CD14-positive monocyte (primary cell): ENCODE measurements around the gene EGLN1. TPM values are rescaled to one million over a fixed set of nuclear protein-coding genes. Genes with fewer than 3 reads are reported as not detected.
"Not testable (repeated sequence)": the region's sequence is repeated elsewhere in the genome, so short reads cannot be mapped to it uniquely, and the experiment has no call there.

Experiments
- DNase-seq, 3 donors: peaks; one replicate each; pipeline ENCODE4 v3.0.0-alpha.2; 2011 to 2022
- H2AFZ ChIP-seq: 2 replicates; pipeline ENCODE4 v1.6.0; 2012; ENCODE audit warnings: mild to moderate bottlenecking, low read depth, low read length, inconsistent platforms; ENCODE audit not compliant: insufficient read depth, poor library complexity, severe bottlenecking
- H3K27ac ChIP-seq, 2 donors: 1 replicate in 1 of 2; 2 replicates in 1 of 2; pipeline ENCODE4 v1.5.1; 2012 to 2013; ENCODE audit warnings: low read length in 2 of 2, control low read depth in 1 of 2, inconsistent platforms in 1 of 2, low read depth in 1 of 2, mild to moderate bottlenecking in 1 of 2
- H3K27me3 ChIP-seq, 2 donors: one replicate each; pipeline versions ENCODE4 v1.6.0 to v1.6.1; 2011 to 2013; ENCODE audit warnings: low read length in 2 of 2; ENCODE audit not compliant: control insufficient read depth in 2 of 2, insufficient read depth in 2 of 2
- H3K36me3 ChIP-seq, 2 donors: replicated peaks in 1 of 2; 1 replicate in 1 of 2; 2 replicates in 1 of 2; pipeline versions ENCODE4 v1.5.1 to v1.6.1; 2012 to 2013; ENCODE audit warnings: low read length in 2 of 2, control low read depth in 1 of 2, inconsistent platforms in 1 of 2, mild to moderate bottlenecking in 1 of 2; ENCODE audit not compliant: insufficient read depth in 2 of 2, control insufficient read depth in 1 of 2
- H3K4me1 ChIP-seq, 2 donors: 1 replicate in 1 of 2; 2 replicates in 1 of 2; pipeline versions ENCODE4 v1.5.1 to v1.6.1; 2012 to 2013; ENCODE audit warnings: low read length in 2 of 2, control low read depth in 1 of 2, inconsistent platforms in 1 of 2, mild to moderate bottlenecking in 1 of 2, moderate library complexity in 1 of 2; ENCODE audit not compliant: insufficient read depth in 2 of 2, control insufficient read depth in 1 of 2
- H3K4me2 ChIP-seq: replicated peaks from 2 replicates; pipeline ENCODE3; 2012; ENCODE audit warnings: low read length, moderate library complexity, mild to moderate bottlenecking; ENCODE audit not compliant: poor library complexity, severe bottlenecking; ENCODE audit errors: extremely low read depth
- H3K4me3 ChIP-seq, 3 experiments: fragments of 200-600 bp in 1 of 3; sonication (generic) in 1 of 3; replicated peaks in 1 of 3; 1 replicate in 2 of 3; 2 replicates in 1 of 3; pipeline ENCODE4 v1.5.1; 2011 to 2013; ENCODE audit warnings: low read length in 3 of 3, mild to moderate bottlenecking in 3 of 3, control low read depth in 2 of 3, low read depth in 2 of 3, inconsistent platforms in 1 of 3, moderate library complexity in 1 of 3
- H3K79me2 ChIP-seq: 2 replicates; pipeline ENCODE4 v1.6.0; 2012; ENCODE audit warnings: mild to moderate bottlenecking, control low read depth, inconsistent platforms, low read length, moderate library complexity; ENCODE audit not compliant: insufficient read depth
- H3K9ac ChIP-seq: 2 replicates; pipeline ENCODE4 v1.6.0; 2017; ENCODE audit warnings: low read length, mild to moderate bottlenecking; ENCODE audit not compliant: insufficient read depth, poor library complexity, severe bottlenecking
- H3K9me3 ChIP-seq, 2 donors: replicated peaks in 1 of 2; 1 replicate in 1 of 2; 2 replicates in 1 of 2; pipeline versions ENCODE4 v1.5.1 to v1.6.1; 2012 to 2013; ENCODE audit warnings: low read length in 2 of 2, control low read depth in 1 of 2; ENCODE audit not compliant: control insufficient read depth in 1 of 2, insufficient read depth in 1 of 2
- H4K20me1 ChIP-seq: 2 replicates; pipeline ENCODE4 v1.6.0; 2012; ENCODE audit warnings: mild to moderate bottlenecking, low read length, control low read depth, moderate library complexity; ENCODE audit not compliant: insufficient read depth
- H3K27ac Mint-ChIP-seq, 7 donors: one replicate each; pipeline ENCODE4 v1.8.0; 2020; ENCODE audit warnings: mild to moderate bottlenecking in 7 of 7, mixed read lengths in 7 of 7, moderate library complexity in 6 of 7, inconsistent platforms in 2 of 7
- H3K27me3 Mint-ChIP-seq, 3 donors: one replicate each; pipeline ENCODE4 v1.8.0; 2021 to 2022; ENCODE audit warnings: low read depth in 3 of 3, mild to moderate bottlenecking in 3 of 3, mixed read lengths in 3 of 3, moderate library complexity in 3 of 3, inconsistent platforms in 1 of 3
- H3K36me3 Mint-ChIP-seq, 2 donors: one replicate each; pipeline ENCODE4 v1.8.0; 2020; ENCODE audit warnings: mixed read lengths in 2 of 2, inconsistent platforms in 1 of 2, mild to moderate bottlenecking in 1 of 2
- H3K4me1 Mint-ChIP-seq: one replicate; pipeline ENCODE4 v1.8.0; 2020; ENCODE audit warnings: mild to moderate bottlenecking, mixed read lengths
- H3K4me3 Mint-ChIP-seq, 2 donors: one replicate each; pipeline ENCODE4 v1.8.0; 2020; ENCODE audit warnings: mild to moderate bottlenecking in 2 of 2, mixed read lengths in 2 of 2, moderate library complexity in 1 of 2
- H3K9me3 Mint-ChIP-seq, 7 donors: one replicate each; pipeline ENCODE4 v1.8.0; 2020 to 2022; ENCODE audit warnings: mixed read lengths in 7 of 7, mild to moderate bottlenecking in 6 of 7, moderate library complexity in 6 of 7, inconsistent platforms in 2 of 7
- CTCF ChIP-seq: fragments of 200-600 bp; IDR thresholded peaks from one replicate; pipeline ENCODE4 v1.8.0; 2022; ENCODE audit warnings: antibody characterized with exemption, mild to moderate bottlenecking
- WGBS: methylation state at CpG from one replicate; pipeline ENCODE4 v1.1.5; 2013; ENCODE audit warnings: missing lambda C conversion rate; ENCODE audit not compliant: insufficient coverage; 5-methylcytosine and 5-hydroxymethylcytosine counted together
- intact Hi-C, 2 donors: fragments of 100-400 bp; cut with micrococcal nuclease; formaldehyde crosslinking; loops; one replicate each; pipeline versions ENCODE4 v1.15.0 to v1.15.1; 2023
- polyA minus RNA-seq: library from RNA; depleted of rRNA, polyadenylated mRNA; stranded (reverse); fragments of >200 nt; gene quantifications from 2 replicates; pipeline ENCODE4 v1.2.3, GENCODE V29; 2012
- polyA plus RNA-seq, 3 donors: library from polyadenylated mRNA; depleted of rRNA in 1 of 3; unstranded in 2 of 3; stranded (reverse) in 1 of 3; fragments of 300-500 nt in 2 of 3; fragments of >200 nt in 1 of 3; fragmentation: Illumina TruSeq in 2 of 3; gene quantifications; 1 replicate in 2 of 3; 2 replicates in 1 of 3; pipeline ENCODE4 v1.2.3, GENCODE V29; 2012 to 2021
- total RNA-seq, 12 experiments: library from RNA in 1 of 12; stranded (reverse) in 1 of 12; fragments of 120-200 nt in 1 of 12; gene quantifications; one replicate each; pipeline ENCODE4 v1.2.4 and lab custom pipeline; 2013 to 2026; ENCODE audit warnings: mixed read lengths in 6 of 12, inconsistent platforms in 1 of 12

EGLN1 gene
- 33.8 TPM for total RNA-seq (2013)
- polyA plus RNA-seq = 10 to 100 TPM; 12.9 to 27.7 (median 23.1) TPM
- 13.0 and 18.1 TPM in 2 replicates for polyA minus RNA-seq
- total RNA-seq (lab: John Stamatoyannopoulos, UW) = 2.3 to 13.0 (median 7.3) reads per million in 11 experiments

DNA sequence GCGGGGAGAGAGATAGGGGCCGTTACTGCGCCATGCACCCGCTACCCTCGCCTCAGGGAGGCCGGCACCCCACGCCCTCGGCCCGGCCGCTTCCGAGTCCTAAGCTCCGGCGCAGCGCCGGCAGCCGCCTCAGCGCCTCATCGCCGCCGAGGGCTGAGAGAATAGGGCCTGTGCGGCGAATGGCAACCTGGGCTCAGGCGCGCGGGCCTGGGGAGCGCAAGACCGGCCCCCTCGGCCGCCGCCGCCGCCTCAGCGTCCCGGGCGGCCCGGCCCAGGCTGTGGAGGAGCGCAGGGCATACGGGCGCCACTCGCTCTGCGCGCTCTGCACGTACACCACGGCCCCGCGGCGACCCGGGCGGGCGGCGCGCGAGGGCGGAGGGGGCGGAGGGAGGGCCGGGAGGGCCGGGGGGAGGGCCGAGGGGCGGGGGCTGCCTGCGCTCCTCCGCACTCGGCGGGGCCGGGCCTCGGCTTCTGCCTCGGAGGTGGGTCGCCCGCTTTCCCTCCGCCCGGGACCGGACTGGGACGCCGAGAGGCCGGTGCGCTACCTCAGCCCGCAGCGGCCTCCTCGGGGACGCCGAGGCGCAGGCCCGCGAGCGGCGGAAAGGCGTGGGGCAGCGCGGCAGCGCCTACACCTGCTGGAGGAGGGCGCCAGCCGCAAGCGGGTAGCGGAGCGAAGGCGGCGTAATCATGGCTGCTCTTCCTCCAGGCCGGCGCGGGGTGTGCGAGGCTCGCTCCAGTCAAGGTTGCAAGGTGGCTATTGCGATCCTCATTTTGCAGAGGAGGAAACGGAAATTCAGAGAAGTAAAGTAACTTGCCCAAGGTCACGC is at the start of gene EGLN1:
Gene EGLN1, minus strand, starts transcription at position 317 of the 827 bp plus-strand sequence. CDS start 399 bp downstream, outside the sequence.
- H3K27ac Mint-ChIP-seq = peak within 1 kb of the TSS; percentile 76 to 92 (median 88)

DNA sequence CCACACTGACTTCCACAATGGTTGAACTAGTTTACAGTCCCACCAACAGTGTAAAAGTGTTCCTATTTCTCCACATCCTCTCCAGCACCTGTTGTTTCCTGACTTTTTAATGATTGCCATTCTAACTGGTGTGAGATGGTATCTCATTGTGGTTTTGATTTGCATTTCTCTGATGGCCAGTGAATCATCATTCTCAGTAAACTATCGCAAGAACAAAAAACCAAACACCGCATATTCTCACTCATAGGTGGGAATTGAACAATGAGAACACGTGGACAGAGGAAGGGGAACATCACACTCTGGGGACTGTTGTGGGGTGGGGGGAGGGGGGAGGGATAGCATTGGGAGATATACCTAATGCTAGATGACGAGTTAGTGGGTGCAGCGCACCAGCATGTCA is 49.4 kb upstream of the EGLN1 start:
- H3K27ac ChIP-seq, H3K4me3 Mint-ChIP-seq, DNase-seq, H3K9me3 ChIP-seq, H3K79me2 ChIP-seq, H3K4me2 ChIP-seq, H3K27ac Mint-ChIP-seq, H3K4me1 ChIP-seq, H3K36me3 Mint-ChIP-seq, H3K4me3 ChIP-seq, H3K36me3 ChIP-seq, H3K9ac ChIP-seq, H2AFZ ChIP-seq, H3K4me1 Mint-ChIP-seq, intact Hi-C loops, H4K20me1 ChIP-seq: not testable (repeated sequence)
- WGBS = no CpG with 5 or more reads among the region's 5 CpGs
- H3K27me3 ChIP-seq = peaks cover 81 to 91% of the 10 kb centered on the region in 2 donors
- Mint-ChIP-seq H3K27me3 (peaks cover 71 to 79% (median 74%) of the 10 kb centered on the region in 3 donors), H3K9me3 (peaks cover 0 to 14% (median 8%) of the 10 kb centered on the region in 7 donors)

More for the DNA sequence above, at the start of gene EGLN1:
- peaks cover 34 to 44% of the 10 kb centered on the region in 2 donors for H3K27me3 ChIP-seq
- H3K4me1 ChIP-seq = peaks cover 30 to 43% of the 10 kb centered on the region in 2 donors
- H3K9ac ChIP-seq = peak within 1 kb of the TSS; percentile 75
- WGBS = under 1% methylated on average over 90 of the region's 104 CpGs
- H3K27ac ChIP-seq = peak within 1 kb of the TSS; percentile 14 to 67
- peak within 1 kb of the TSS; percentile 82 for H2AFZ ChIP-seq
- H4K20me1 ChIP-seq = peaks cover 34% of the 10 kb centered on the region
- H3K4me3 Mint-ChIP-seq = peak within 1 kb of the TSS; percentile 99 to 100
- H3K4me1 Mint-ChIP-seq = peaks cover 45% of the 10 kb centered on the region
- intact Hi-C loops = loop anchor here (2.0 to 10.0 kb wide), 4 partner anchors 45 to 113 kb away; partner anchors contain the start of genes EXOC8 (in 1 of the 2), SPRTN (in 1 of the 2) and TSNAX (in 1 of the 2)
- H3K9me3 Mint-ChIP-seq = no peaks in the 10 kb centered on the region
- no peaks in the 10 kb centered on the region for H3K36me3 ChIP-seq
- H3K36me3 Mint-ChIP-seq = peaks cover 4 to 6% of the 10 kb centered on the region in 2 donors
- H3K4me2 ChIP-seq = peak within 1 kb of the TSS; percentile 93
- H3K9me3 ChIP-seq = no peaks in the 10 kb centered on the region
- H3K79me2 ChIP-seq = peaks cover 44% of the 10 kb centered on the region
- peaks cover 30 to 34% (median 31%) of the 10 kb centered on the region in 3 donors for H3K27me3 Mint-ChIP-seq
- DNase-seq = peak; percentile 49 to 67 (median 66)
- peak; percentile 27 for TF ChIP-seq CTCF
- H3K4me3 ChIP-seq = peak within 1 kb of the TSS; percentile 68 to 80 (median 71)

DNA sequence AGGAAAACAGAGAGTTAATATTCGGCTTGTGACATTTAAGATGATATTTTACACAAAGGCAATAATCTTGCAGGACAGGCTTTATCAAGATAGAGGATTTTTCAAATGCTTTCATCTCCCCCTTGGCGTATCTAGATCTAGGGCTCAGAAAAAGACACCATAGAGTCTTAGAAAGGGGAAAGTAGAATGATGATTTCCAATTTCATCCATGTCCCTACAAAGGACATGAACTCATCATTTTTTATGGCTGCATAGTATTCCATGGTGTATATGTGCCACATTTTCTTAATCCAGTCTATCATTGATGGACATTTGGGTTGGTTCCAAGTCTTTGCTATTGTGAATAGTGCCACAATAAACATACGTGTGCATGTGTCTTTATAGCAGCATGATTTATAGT is 48.9 kb upstream of the EGLN1 start:
- H3K79me2 ChIP-seq, DNase-seq, H3K27ac ChIP-seq, H2AFZ ChIP-seq, H4K20me1 ChIP-seq, H3K4me1 ChIP-seq, H3K4me1 Mint-ChIP-seq, H3K36me3 Mint-ChIP-seq, H3K27ac Mint-ChIP-seq, H3K4me2 ChIP-seq, H3K36me3 ChIP-seq, intact Hi-C loops, H3K9ac ChIP-seq, H3K4me3 ChIP-seq: not testable (repeated sequence)
- Mint-ChIP-seq H3K27me3 (peaks cover 74 to 79% (median 77%) of the 10 kb centered on the region in 3 donors), H3K9me3 (peaks cover 2 to 19% (median 13%) of the 10 kb centered on the region in 7 donors), H3K4me3 (peak overlapping the region in 1 of 2 donors; percentile 59)
- Histone ChIP-seq H3K9me3 (peaks cover 3 to 11% of the 10 kb centered on the region in 2 donors), H3K27me3 (peaks cover 81 to 91% of the 10 kb centered on the region in 2 donors)
- no CpG with 5 or more reads among the region's 3 CpGs for WGBS
